ENCODE results near the gene ING4. TPM values are rescaled to one million over a fixed set of nuclear protein-coding genes. Genes with fewer than 3 reads are reported as not detected.

Gene ING4
- total and polyA plus RNA-seq, 12 donors, result 17.7 to 32.5 (median 22.6) TPM

DNA sequence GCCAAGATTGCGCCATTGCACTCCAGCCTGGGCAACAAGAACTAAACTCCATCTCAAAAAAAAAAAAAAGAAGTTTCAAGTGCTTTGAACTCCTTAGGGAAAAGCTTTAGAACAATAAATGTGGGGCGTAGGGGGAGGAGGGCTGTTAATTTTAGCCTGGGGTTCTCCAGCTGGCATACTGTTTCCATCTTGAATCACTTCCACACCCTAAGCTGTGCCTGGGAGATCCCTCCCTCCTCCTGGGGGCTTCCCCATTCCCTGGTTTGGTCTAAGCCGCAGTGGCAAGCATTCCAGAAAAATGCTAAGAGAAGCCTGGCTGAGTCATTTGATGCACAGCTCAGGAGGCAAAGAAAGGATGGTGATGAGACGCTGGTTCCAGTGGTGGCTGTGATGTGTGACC, 28.6 kb upstream of the ING4 start:
- no peak for DNase-seq
- TF ChIP-seq, protein P1, sequence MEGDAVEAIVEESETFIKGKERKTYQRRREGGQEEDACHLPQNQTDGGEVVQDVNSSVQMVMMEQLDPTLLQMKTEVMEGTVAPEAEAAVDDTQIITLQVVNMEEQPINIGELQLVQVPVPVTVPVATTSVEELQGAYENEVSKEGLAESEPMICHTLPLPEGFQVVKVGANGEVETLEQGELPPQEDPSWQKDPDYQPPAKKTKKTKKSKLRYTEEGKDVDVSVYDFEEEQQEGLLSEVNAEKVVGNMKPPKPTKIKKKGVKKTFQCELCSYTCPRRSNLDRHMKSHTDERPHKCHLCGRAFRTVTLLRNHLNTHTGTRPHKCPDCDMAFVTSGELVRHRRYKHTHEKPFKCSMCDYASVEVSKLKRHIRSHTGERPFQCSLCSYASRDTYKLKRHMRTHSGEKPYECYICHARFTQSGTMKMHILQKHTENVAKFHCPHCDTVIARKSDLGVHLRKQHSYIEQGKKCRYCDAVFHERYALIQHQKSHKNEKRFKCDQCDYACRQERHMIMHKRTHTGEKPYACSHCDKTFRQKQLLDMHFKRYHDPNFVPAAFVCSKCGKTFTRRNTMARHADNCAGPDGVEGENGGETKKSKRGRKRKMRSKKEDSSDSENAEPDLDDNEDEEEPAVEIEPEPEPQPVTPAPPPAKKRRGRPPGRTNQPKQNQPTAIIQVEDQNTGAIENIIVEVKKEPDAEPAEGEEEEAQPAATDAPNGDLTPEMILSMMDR (IDR thresholded peaks at IDR 0.05), result no peak
- peaks cover 0 to 8% (median 0%) of the 10 kb centered on the region in 9 donors for H3K36me3 ChIP-seq
- H3K4me3 ChIP-seq, result no peak overlapping the region
- intact Hi-C loops (cut with DNase I), result loop anchor here in 3 of 10 donors (2.0 to 10.0 kb wide), 3 partner anchors 31 to 77 kb away; no protein-coding TSS in a partner anchor
- WGBS, 2 donors, result 73 to 80% methylated on average over 4 of the region's 4 CpGs
- ATAC-seq, result no peak
- H3K27me3 ChIP-seq, result peaks cover 0 to 15% (median 0%) of the 10 kb centered on the region in 7 donors
- H3K4me1 ChIP-seq, result peaks cover 3 to 41% (median 33%) of the 10 kb centered on the region in 9 donors
- no peak overlapping the region for H3K27ac ChIP-seq
- H3K9me3 ChIP-seq, result no peaks in the 10 kb centered on the region

DNA sequence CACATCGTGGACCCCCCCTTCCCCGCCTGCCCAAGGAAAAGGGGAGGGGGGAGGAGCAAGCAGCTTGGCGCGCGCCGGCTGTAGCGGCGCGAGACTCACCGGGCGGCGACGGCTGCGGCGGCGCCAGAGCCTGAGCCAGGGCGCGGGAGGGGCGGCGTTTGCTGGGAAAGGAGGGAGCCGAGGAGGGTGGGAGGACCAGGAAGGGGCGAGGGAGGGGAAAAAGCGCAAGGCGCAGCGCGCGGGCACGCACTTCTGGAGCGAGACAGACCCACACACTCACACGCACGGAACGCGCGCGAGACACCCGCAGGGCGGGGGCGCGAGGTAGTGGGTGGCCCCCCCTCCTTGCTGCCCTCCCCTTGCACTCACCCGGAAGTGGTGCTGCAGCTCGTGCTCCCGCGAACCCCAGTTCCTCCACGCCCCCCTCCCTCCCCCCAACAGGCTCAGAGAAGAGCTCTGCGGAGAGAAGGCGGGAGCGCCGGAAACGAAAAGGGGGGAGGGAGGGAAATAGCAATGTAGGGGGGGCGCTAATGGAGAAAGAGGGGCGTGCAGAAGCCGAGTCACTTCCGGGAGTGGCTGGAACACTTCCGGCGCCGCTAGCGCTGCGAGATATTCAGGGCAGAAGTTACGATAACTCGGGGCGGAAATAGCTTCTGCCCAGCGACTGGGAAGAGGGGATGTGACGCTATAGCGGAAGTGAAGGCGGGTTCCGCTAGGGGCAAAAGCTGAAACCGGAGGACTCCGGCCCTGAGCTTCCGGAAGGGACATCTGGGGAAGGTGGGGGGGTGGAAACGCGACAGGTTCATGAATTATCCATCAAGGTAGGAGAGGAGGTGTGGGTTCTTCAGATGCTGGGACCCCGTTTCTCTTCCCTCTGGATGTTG, 26.3 kb upstream of the ING4 start, which contains the start of gene ZNF384:
TSS of gene ZNF384 (minus strand) at position 377 of the 884 bp plus-strand sequence. CDS start 9,855 bp downstream, outside the sequence.
- Histone ChIP-seq H3K4me3 (peak within 1 kb of the TSS; percentile 65 to 98 (median 91)), H3K4me1 (peaks cover 3 to 55% (median 40%) of the 10 kb centered on the region in 9 donors), H3K36me3 (peaks cover 0 to 28% (median 0%) of the 10 kb centered on the region in 9 donors), H3K27ac (peak within 1 kb of the TSS; percentile 95 to 100 (median 98)), H3K9me3 (no peaks in the 10 kb centered on the region), H3K27me3 (peaks cover 0 to 1% (median 0%) of the 10 kb centered on the region in 7 donors)
- TF ChIP-seq, protein P1 (IDR thresholded peaks at IDR 0.05), result peak in 5 of 9 donors; percentile 11 to 31 (median 22)
- 1% methylated on average over 63 to 72 of the region's 72 CpGs for WGBS, 2 donors
- ATAC-seq, result peak; percentile 91 to 97 (median 96)
- peak; percentile 94 to 99 for DNase-seq
- intact Hi-C loops (cut with DNase I), result loop anchor here in 8 of 10 donors (1.0 to 10.0 kb wide), 11 partner anchors 26 to 78 kb away; partner anchors contain the start of genes ING4 (in 6 of the 8), COPS7A (in 3 of the 8), MLF2 (in 3 of the 8) and PTMS (in 1 of the 8)

DNA sequence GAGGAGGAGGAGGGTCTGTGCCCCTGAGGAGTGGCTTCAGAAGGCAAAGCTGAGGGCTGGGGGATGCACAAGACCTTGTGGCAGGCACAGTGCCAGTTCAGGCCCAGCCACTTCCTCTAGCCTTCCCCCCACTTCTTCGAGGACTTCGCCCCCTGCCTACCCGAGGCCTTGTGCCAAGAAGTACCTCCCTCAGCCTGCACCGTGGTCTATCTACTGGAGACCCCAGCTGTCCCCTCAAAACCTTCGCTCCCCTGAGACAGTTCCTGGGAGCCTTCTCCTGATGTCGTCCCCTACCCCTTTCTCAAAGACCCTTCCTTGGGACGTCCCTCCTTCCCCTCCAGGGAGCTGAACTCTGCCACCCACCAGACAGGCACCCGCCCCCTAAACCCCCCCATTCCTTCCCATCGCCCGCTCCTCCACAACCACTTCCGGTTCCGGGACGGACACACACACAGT, 25.7 kb upstream of the ING4 start:
- ATAC-seq, result no peak
- TF ChIP-seq, protein P1 (IDR thresholded peaks at IDR 0.05), result no peak
- 1 to 2% methylated on average over 12 to 13 of the region's 13 CpGs for WGBS, 2 donors
- peak overlapping the region; percentile 95 to 100 (median 98) for H3K27ac ChIP-seq
- peaks cover 3 to 59% (median 40%) of the 10 kb centered on the region in 9 donors for H3K4me1 ChIP-seq
- peaks cover 0 to 35% (median 0%) of the 10 kb centered on the region in 9 donors for H3K36me3 ChIP-seq
- intact Hi-C loops (cut with DNase I), result loop anchor here in 8 of 10 donors (2.0 to 10.0 kb wide), 7 partner anchors 26 to 79 kb away; partner anchors contain the start of genes MLF2 (in 2 of the 8), COPS7A (in 1 of the 8), ING4 (in 1 of the 8) and PTMS (in 1 of the 8)
- peak; percentile 45 to 92 for DNase-seq
- peak overlapping the region; percentile 65 to 98 (median 91) for H3K4me3 ChIP-seq
- H3K9me3 ChIP-seq, result no peaks in the 10 kb centered on the region
- H3K27me3 ChIP-seq, result no peaks in the 10 kb centered on the region

DNA sequence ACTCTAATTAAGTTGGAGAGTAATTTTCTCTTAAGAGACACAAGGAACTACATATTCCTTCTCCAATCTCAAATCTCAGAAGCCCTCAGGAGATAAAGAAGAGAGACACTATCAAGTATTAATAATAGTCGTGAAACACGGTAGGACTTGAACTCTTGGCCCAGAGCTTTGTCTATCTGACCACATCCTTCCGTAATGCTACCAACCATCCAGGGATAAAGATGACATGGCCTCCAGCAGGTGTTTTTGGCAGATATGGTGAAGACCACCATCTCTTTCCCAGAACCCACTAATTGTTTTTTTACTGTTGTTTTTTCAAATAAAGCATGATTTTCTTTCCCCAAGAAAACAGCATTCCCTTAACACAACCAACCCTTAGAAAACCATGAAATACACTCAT, 22.9 kb upstream of the ING4 start:
- H3K36me3 ChIP-seq, result peaks cover 0 to 60% (median 0%) of the 10 kb centered on the region in 9 donors
- H3K4me1 ChIP-seq, result peaks cover 3 to 57% (median 38%) of the 10 kb centered on the region in 9 donors
- peak overlapping the region in 1 of 10 donors; percentile 12 for H3K27ac ChIP-seq
- WGBS, 2 donors, result 65 to 85% methylated on average over 3 of the region's 3 CpGs
- H3K27me3 ChIP-seq, result no peaks in the 10 kb centered on the region
- no peak for DNase-seq
- no peak for ATAC-seq
- H3K4me3 ChIP-seq, result no peak overlapping the region
- H3K9me3 ChIP-seq, result no peaks in the 10 kb centered on the region
- intact Hi-C loops (cut with DNase I), result loop anchor here in 7 of 10 donors (5.0 to 10.0 kb wide), 4 partner anchors 36 to 81 kb away; partner anchors contain the start of genes COPS7A (in 1 of the 7) and PTMS (in 1 of the 7)
- TF ChIP-seq, protein P1 (IDR thresholded peaks at IDR 0.05), result no peak

All from heart right ventricle (tissue), 16 donors.